Hepatic stellate cell (primary cell): Measurements from ENCODE around the gene PBX2.
"Not testable (repeated sequence)": the region's sequence is repeated elsewhere in the genome, so short reads cannot be mapped to it uniquely, and the experiment has no call there.

Experiments used
- DNase-seq: peaks from one replicate; pipeline ENCODE4 v3.0.0; 2011; ENCODE audit warnings: low spot score

The PBX2 gene

GRCh38 chr6:32190054-32190851 lies at the start of gene PBX2:
TSS of gene PBX2 (minus strand) at chr6:32190202. CDS start at chr6:32189915, 287 bp downstream.
- peak; percentile 73 for DNase-seq

GRCh38 chr6:32239462-32239861 lies 49.5 kb upstream of the PBX2 start:
- no peak for DNase-seq

- no peak for DNase-seq
These were observed 44.9 kb upstream of the PBX2 start for GRCh38 chr6:32234934-32235333.

GRCh38 chr6:32226434-32226833 lies 36.4 kb upstream of the PBX2 start:
- DNase-seq = no peak

GRCh38 chr6:32224696-32225095 lies 34.7 kb upstream of the PBX2 start:
- no peak for DNase-seq

- DNase-seq = no peak
These were observed 33.5 kb upstream of the PBX2 start, which contains the start of gene NOTCH4 for GRCh38 chr6:32223258-32224235. TSS of gene NOTCH4 (minus strand) at chr6:32224067. CDS start at chr6:32223928, 139 bp downstream.

GRCh38 chr6:32222333-32223230 lies 32.6 kb upstream of the PBX2 start:
- no peak for DNase-seq

GRCh38 chr6:32220021-32220420 lies 30.0 kb upstream of the PBX2 start:
- no peak for DNase-seq

- no peak for DNase-seq
These were observed 28.2 kb upstream of the PBX2 start for GRCh38 chr6:32218167-32218566.

GRCh38 chr6:32216998-32217397 lies 27.0 kb upstream of the PBX2 start:
- DNase-seq = no peak

GRCh38 chr6:32216285-32216684 lies 26.3 kb upstream of the PBX2 start:
- no peak for DNase-seq

- no peak for DNase-seq
These were observed 25.6 kb upstream of the PBX2 start for GRCh38 chr6:32215617-32216016.

- no peak for DNase-seq
These were observed 24.1 kb upstream of the PBX2 start for GRCh38 chr6:32214126-32214525.

- no peak for DNase-seq
These were observed 23.6 kb upstream of the PBX2 start for GRCh38 chr6:32213649-32214048.

GRCh38 chr6:32212076-32212760 lies 22.2 kb upstream of the PBX2 start:
- DNase-seq = no peak

- DNase-seq = not testable (repeated sequence)
These were observed 21.4 kb upstream of the PBX2 start for GRCh38 chr6:32211432-32211831.

GRCh38 chr6:32210191-32210601 lies 20.2 kb upstream of the PBX2 start:
- no peak for DNase-seq

- DNase-seq = no peak
These were observed 19.0 kb upstream of the PBX2 start for GRCh38 chr6:32208996-32209395.

- no peak for DNase-seq
These were observed 14.3 kb upstream of the PBX2 start for GRCh38 chr6:32204268-32204715.

GRCh38 chr6:32203426-32204267 lies 13.6 kb upstream of the PBX2 start:
- DNase-seq = no peak
